SJSA1 (cell line): ENCODE results near the gene SPARCL1. TPM values are rescaled to one million over a fixed set of nuclear protein-coding genes. Genes with fewer than 3 reads are reported as not detected.
"Not testable (repeated sequence)": the region's sequence is repeated elsewhere in the genome, so short reads cannot be mapped to it uniquely, and the experiment has no call there.

Experiments used
- DNase-seq, 2 experiments: peaks; one replicate each; pipeline ENCODE4 v3.0.0-alpha.2; 2015 to 2020; ENCODE audit warnings: low spot score in 2 of 2, low read depth in 1 of 2
- H3K27ac ChIP-seq: fragments of 250-450 bp; sonication (Bioruptor Pico); 2 replicates; pipeline ENCODE4 v1.5.1; 2020; ENCODE audit warnings: mild to moderate bottlenecking, moderate library complexity
- H3K27me3 ChIP-seq: fragments of 250-450 bp; sonication (Bioruptor Pico); replicated peaks from 2 replicates; pipeline ENCODE4 v1.5.1; 2020; ENCODE audit warnings: mild to moderate bottlenecking, moderate library complexity
- H3K36me3 ChIP-seq: fragments of 250-450 bp; sonication (Bioruptor Pico); 2 replicates; pipeline ENCODE4 v1.5.1; 2020; ENCODE audit warnings: mild to moderate bottlenecking
- H3K4me1 ChIP-seq: fragments of 250-450 bp; sonication (Bioruptor Pico); replicated peaks from 2 replicates; pipeline ENCODE4 v1.6.1; 2021; ENCODE audit warnings: mild to moderate bottlenecking
- H3K4me3 ChIP-seq: fragments of 250-450 bp; sonication (Bioruptor Pico); 2 replicates; pipeline ENCODE4 v1.5.1; 2020; ENCODE audit warnings: mild to moderate bottlenecking
- H3K9me3 ChIP-seq: fragments of 250-450 bp; sonication (Bioruptor Pico); replicated peaks from 2 replicates; pipeline ENCODE4 v1.5.1; 2020; ENCODE audit warnings: mild to moderate bottlenecking
- total RNA-seq: library from RNA; depleted of rRNA; stranded (reverse); fragments of >200 nt; shearing (Covaris generic); gene quantifications from 2 replicates; pipeline ENCODE4 v1.2.3, GENCODE V29; 2014; rRNA removed

SPARCL1 gene
- total RNA-seq = not detected in 2 replicates

GRCh38 chr4:87529187-87529586 is at the start of gene SPARCL1:
Gene SPARCL1 (minus strand): TSS chr4:87529376. CDS start chr4:87499574, 29,802 bp downstream.
- no peak for DNase-seq
- H3K4me3 ChIP-seq = no peak within 1 kb of the TSS
- H3K27me3 ChIP-seq = no peaks in the 10 kb centered on the region
- H3K9me3 ChIP-seq = no peaks in the 10 kb centered on the region; the same call in 1 of the 2 replicates
- H3K4me1 ChIP-seq = no peaks in the 10 kb centered on the region
- H3K36me3 ChIP-seq = no peaks in the 10 kb centered on the region
- H3K27ac ChIP-seq = no peak within 1 kb of the TSS

- H3K9me3 ChIP-seq = no peaks in the 10 kb centered on the region
- no peak overlapping the region for H3K4me3 ChIP-seq
- no peak for DNase-seq
- H3K4me1 ChIP-seq = no peaks in the 10 kb centered on the region
- no peak overlapping the region for H3K27ac ChIP-seq
- 0 out of 2 replicates have a peak, but pooled peaks cover 6% of the 10 kb centered on the region for H3K27me3 ChIP-seq
- H3K36me3 ChIP-seq = no peaks in the 10 kb centered on the region
Observed at GRCh38 chr4:87575983-87576382, 46.8 kb upstream of the SPARCL1 start.

- Histone ChIP-seq H3K4me1 (no peaks in the 10 kb centered on the region), H3K27me3 (0 out of 2 replicates have a peak, but pooled peaks cover 6% of the 10 kb centered on the region), H3K27ac (no peak overlapping the region), H3K4me3 (no peak overlapping the region), H3K36me3 (no peaks in the 10 kb centered on the region), H3K9me3 (no peaks in the 10 kb centered on the region)
- DNase-seq = no peak
Observed at GRCh38 chr4:87575408-87575807, 46.2 kb upstream of the SPARCL1 start.

GRCh38 chr4:87574996-87575395 is 45.8 kb upstream of the SPARCL1 start:
- 0 out of 2 replicates have a peak, but pooled peaks cover 6% of the 10 kb centered on the region for H3K27me3 ChIP-seq
- no peak for DNase-seq
- H3K27ac ChIP-seq = no peak overlapping the region
- no peaks in the 10 kb centered on the region for H3K36me3 ChIP-seq
- H3K4me1 ChIP-seq = no peaks in the 10 kb centered on the region
- 0 out of 2 replicates have a peak, but pooled peaks cover 2% of the 10 kb centered on the region for H3K9me3 ChIP-seq
- H3K4me3 ChIP-seq = no peak overlapping the region

- DNase-seq, H3K4me1 ChIP-seq, H3K27ac ChIP-seq, H3K27me3 ChIP-seq, H3K9me3 ChIP-seq, H3K4me3 ChIP-seq, H3K36me3 ChIP-seq: not testable (repeated sequence)
Observed at GRCh38 chr4:87574376-87574775, 45.2 kb upstream of the SPARCL1 start.

- Histone ChIP-seq H3K27me3 (peaks cover 2% of the 10 kb centered on the region; the same call in 1 of the 2 replicates), H3K36me3 (no peaks in the 10 kb centered on the region), H3K4me3 (no peak overlapping the region), H3K27ac (no peak overlapping the region), H3K9me3 (0 out of 2 replicates have a peak, but pooled peaks cover 2% of the 10 kb centered on the region), H3K4me1 (no peaks in the 10 kb centered on the region)
- DNase-seq = no peak
Observed at GRCh38 chr4:87570290-87570805, 41.2 kb upstream of the SPARCL1 start.

- DNase-seq = no peak
- no peaks in the 10 kb centered on the region for H3K4me1 ChIP-seq
- 0 out of 2 replicates have a peak, but pooled peaks cover 2% of the 10 kb centered on the region for H3K9me3 ChIP-seq
- H3K27me3 ChIP-seq = no peaks in the 10 kb centered on the region; the same call in 1 of the 2 replicates
- no peaks in the 10 kb centered on the region for H3K36me3 ChIP-seq
- no peak overlapping the region for H3K27ac ChIP-seq
- H3K4me3 ChIP-seq = no peak overlapping the region
Observed at GRCh38 chr4:87567191-87567590, 38.0 kb upstream of the SPARCL1 start.

GRCh38 chr4:87566276-87566675 is 37.1 kb upstream of the SPARCL1 start:
- Histone ChIP-seq H3K27ac (no peak overlapping the region), H3K4me3 (no peak overlapping the region), H3K9me3 (0 out of 2 replicates have a peak, but pooled peaks cover 2% of the 10 kb centered on the region), H3K36me3 (no peaks in the 10 kb centered on the region), H3K27me3 (no peaks in the 10 kb centered on the region; the same call in 1 of the 2 replicates), H3K4me1 (no peaks in the 10 kb centered on the region)
- no peak for DNase-seq

- H3K9me3 ChIP-seq = 0 out of 2 replicates have a peak, but pooled peaks cover 2% of the 10 kb centered on the region
- no peak overlapping the region for H3K27ac ChIP-seq
- no peaks in the 10 kb centered on the region; the same call in 1 of the 2 replicates for H3K27me3 ChIP-seq
- H3K4me1 ChIP-seq = no peaks in the 10 kb centered on the region
- DNase-seq = no peak
- no peaks in the 10 kb centered on the region for H3K36me3 ChIP-seq
- H3K4me3 ChIP-seq = no peak overlapping the region
Observed at GRCh38 chr4:87565746-87566145, 36.6 kb upstream of the SPARCL1 start.

- Histone ChIP-seq H3K36me3 (no peaks in the 10 kb centered on the region), H3K9me3 (no peaks in the 10 kb centered on the region), H3K27me3 (no peaks in the 10 kb centered on the region), H3K4me3 (no peak overlapping the region), H3K27ac (no peak overlapping the region), H3K4me1 (no peaks in the 10 kb centered on the region)
- DNase-seq = no peak
Observed at GRCh38 chr4:87560802-87561201, 31.6 kb upstream of the SPARCL1 start.

- H3K9me3 ChIP-seq = no peaks in the 10 kb centered on the region
- no peaks in the 10 kb centered on the region for H3K36me3 ChIP-seq
- H3K4me1 ChIP-seq = no peaks in the 10 kb centered on the region
- H3K27me3 ChIP-seq = no peaks in the 10 kb centered on the region
- H3K27ac ChIP-seq = no peak overlapping the region
- DNase-seq = no peak
- H3K4me3 ChIP-seq = no peak overlapping the region
Observed at GRCh38 chr4:87559090-87559837, 30.1 kb upstream of the SPARCL1 start.

- Histone ChIP-seq H3K27ac (no peak overlapping the region), H3K36me3 (no peaks in the 10 kb centered on the region), H3K4me3 (no peak overlapping the region), H3K9me3 (no peaks in the 10 kb centered on the region), H3K27me3 (no peaks in the 10 kb centered on the region), H3K4me1 (no peaks in the 10 kb centered on the region)
- no peak for DNase-seq
Observed at GRCh38 chr4:87557348-87557747, 28.2 kb upstream of the SPARCL1 start.

- Histone ChIP-seq H3K4me1 (no peaks in the 10 kb centered on the region), H3K27me3 (no peaks in the 10 kb centered on the region), H3K36me3 (no peaks in the 10 kb centered on the region), H3K9me3 (no peaks in the 10 kb centered on the region), H3K27ac (no peak overlapping the region), H3K4me3 (no peak overlapping the region)
- DNase-seq = no peak
Observed at GRCh38 chr4:87555773-87556619, 26.8 kb upstream of the SPARCL1 start.
